C4-2B (cell line): ENCODE data around the gene GAA.

ENCODE experiments used
- H3K27ac ChIP-seq: fragments of 450-650 bp; 2 replicates; pipeline ENCODE4 v1.5.1; 2017
- ZFX ChIP-seq: fragments of 450-650 bp; IDR thresholded peaks from 2 replicates; pipeline ENCODE4 v1.6.1; 2017
- TF ChIP-seq, protein P1 (sequence below): fragments of 450-650 bp; conservative IDR thresholded peaks from 2 replicates; pipeline ENCODE4 v1.5.1; 2017; ENCODE audit warnings: mild to moderate bottlenecking

Gene GAA

DNA sequence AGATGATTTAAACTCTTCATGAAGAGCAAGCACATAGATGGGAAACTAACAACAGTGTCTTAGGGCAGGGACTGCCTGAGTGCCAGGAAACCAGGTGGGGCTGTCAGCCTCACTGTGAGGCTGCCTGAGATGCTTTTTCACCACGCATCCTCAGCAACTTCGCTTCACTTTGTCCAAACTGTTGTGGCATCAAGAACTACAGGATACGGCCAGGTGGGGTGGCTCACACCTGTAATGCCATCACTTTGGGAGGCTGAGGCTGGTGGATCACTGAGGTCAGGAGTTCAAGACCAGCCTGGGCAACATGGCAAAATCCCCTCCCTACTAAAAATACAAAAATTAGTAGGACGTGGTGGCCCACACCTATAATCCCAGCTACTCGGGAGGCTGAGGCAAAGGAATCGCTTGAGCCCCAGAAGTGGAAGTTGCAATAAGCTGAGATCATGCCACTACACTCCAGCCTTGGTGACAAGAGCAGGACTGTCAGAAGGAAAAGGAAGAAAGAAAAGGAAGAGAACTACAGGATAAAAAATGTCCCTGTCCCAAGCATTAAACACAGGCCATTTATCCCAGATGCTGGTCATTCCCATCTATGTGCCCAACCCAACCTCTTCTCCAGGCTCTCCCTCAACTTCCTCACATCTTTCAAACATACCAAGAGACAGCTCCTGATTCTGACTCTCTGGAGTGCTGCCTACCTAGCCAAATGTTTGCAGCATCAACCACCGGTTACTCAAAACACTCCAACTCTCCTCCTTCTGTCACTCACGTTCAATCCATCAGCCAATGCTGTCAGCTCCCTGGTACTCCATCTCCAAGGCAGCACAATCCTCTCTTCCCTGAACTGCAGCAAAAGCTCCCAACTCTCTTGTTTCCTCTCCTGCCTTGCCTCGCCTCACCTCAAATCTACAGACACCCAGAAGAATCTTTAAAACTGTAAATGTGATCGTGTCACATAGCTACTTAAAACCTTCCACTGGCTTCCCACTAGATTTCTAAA is 44.0 kb downstream of the GAA start:
- H3K27ac ChIP-seq = peak overlapping the region; percentile 90
- TF ChIP-seq ZFX = no peak
- TF ChIP-seq, protein P1, sequence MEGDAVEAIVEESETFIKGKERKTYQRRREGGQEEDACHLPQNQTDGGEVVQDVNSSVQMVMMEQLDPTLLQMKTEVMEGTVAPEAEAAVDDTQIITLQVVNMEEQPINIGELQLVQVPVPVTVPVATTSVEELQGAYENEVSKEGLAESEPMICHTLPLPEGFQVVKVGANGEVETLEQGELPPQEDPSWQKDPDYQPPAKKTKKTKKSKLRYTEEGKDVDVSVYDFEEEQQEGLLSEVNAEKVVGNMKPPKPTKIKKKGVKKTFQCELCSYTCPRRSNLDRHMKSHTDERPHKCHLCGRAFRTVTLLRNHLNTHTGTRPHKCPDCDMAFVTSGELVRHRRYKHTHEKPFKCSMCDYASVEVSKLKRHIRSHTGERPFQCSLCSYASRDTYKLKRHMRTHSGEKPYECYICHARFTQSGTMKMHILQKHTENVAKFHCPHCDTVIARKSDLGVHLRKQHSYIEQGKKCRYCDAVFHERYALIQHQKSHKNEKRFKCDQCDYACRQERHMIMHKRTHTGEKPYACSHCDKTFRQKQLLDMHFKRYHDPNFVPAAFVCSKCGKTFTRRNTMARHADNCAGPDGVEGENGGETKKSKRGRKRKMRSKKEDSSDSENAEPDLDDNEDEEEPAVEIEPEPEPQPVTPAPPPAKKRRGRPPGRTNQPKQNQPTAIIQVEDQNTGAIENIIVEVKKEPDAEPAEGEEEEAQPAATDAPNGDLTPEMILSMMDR = no peak

DNA sequence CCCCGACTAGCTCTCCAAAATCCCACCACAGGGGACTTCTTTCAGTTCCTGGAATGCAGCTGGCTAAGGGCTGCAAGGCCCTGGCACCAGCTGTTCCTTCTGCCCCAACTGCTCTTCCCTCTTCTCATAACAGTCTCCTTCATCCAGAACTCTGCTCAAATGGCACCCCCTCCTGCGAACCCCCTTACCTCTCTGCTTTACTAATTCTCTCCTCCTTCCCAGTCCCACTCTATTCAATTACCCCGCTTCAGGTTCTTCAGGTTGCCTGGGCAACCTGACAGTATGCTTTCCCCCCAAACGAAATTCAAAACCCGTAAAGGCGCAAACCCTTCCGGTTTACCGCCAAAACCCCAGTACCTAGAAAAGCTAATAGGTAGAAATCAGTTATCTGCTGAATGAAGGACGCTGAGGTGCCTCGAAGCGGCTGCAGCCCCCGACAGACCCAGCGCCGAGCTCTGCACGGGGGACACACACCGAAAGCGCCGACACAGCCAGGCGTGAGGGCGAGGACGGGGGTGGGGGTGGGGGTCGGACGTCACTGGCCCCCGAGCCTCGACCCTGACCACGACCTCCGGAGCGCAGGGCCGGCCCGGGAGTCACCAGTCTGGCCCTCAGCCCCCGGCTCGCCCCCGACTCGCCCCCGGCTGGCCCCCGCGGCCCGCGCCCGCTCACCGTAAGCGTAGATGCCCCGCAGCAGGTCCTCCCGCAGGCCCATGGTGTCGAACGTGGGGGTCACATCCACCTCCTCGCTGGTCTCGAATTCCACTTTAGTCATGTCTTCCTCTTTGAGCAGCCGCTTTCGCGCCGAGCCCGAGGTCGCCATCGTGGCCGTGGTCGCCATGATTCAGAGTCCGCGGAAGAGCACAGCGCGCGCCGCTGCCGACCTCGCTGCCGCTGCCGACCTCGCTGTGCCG is 45.0 kb downstream of the GAA start:
- peak overlapping the region; percentile 90 for H3K27ac ChIP-seq
- TF ChIP-seq, protein P1 = no peak
- no peak for TF ChIP-seq ZFX

DNA sequence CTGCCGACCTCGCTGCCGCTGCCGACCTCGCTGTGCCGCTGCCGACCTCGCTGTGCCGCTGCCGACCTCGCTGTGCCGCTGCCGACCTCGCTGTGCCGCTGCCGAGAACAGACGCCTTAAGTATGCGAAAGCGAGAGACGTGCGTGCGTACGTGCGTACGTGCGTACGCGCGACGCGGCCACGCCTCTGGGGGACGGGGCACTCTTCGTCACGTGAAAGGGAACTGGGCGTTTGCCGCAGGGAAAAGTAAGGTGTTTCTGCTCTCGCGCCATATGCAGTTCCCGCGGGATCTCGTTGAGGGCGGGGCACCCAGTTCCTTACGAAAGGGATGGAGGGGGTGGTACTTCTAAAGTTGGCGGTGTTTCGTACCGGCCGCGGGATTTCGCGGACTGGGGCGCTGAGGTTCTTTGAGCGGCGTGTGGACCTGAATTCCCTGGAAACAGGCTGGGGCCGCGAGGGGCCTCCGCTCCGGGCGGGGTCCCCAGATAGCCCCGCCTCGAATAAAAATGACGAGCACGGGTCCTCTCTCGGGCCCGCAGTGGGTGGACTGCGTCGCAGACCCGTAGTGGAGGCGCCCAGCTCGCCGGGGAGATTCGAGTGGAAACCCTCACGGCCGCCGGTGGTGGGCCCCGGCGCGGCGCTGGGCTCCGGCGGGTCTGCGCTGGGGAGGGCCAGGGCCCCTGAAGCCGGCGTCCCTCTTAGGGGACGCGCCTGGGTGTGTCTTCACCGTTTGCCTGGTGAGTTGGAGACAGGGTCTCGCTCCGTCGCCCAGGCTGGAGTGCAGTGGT is 45.8 kb downstream of the GAA start, which contains the start of gene EIF4A3:
TSS of gene EIF4A3 (minus strand) at position 94 of the 788 bp plus-strand sequence. CDS start 167 bp downstream, outside the sequence.
- peak within 1 kb of the TSS; percentile 90 for H3K27ac ChIP-seq
- TF ChIP-seq, protein P1 = no peak
- peak; percentile 64 for TF ChIP-seq ZFX

DNA sequence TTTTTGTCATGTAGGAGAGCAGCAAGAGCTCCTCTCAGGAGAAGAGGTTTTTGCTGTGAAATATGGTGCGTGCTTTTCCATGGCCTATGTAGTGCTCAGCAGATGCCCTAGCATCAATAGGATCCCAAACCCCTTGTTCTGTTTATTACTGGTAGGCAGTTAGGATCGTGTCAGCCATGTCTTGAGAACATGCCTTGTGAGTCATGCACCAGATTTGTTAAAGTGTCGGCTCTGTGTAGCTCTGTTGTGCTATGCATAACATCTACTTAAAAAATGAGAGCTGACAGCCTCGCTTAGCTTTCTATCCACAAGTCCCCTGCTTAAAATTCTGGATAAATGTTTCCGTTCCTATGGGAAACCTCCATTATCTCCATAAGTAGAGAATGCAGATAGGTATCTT is 50.0 kb downstream of the GAA start:
- no peak overlapping the region for H3K27ac ChIP-seq
- no peak for TF ChIP-seq ZFX
- TF ChIP-seq, protein P1 = no peak

DNA sequence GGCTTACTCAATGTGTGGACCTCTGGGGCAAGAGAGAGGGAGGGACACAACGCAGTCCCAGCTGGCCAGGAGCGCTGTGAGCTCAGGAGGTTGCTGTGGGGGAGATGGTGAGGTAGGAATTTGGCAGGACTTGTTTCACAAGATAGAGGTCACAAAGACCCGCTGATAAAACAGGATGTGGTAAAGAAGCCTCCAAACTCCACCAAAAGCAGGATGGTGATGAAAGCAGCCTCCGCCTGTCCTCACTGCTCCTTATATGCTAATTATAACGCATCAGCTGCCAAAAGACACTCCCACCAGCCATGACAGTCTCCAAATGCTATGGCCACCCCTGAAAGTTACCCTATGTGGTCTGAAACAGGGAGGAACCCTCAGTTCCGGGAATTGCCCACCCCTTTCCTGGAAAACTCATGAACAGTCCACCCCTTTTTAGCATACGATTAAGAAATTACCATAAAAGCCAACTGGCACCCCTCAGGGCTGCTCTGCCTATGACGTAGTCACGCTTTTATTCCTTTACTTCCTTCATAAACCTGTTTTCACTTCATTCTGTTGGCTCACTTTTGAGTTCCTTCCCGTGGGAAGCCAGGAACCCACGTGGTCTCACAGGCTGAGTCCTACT is 50.8 kb downstream of the GAA start:
- H3K27ac ChIP-seq = no peak overlapping the region
- no peak for TF ChIP-seq ZFX
- TF ChIP-seq, protein P1 = no peak

DNA sequence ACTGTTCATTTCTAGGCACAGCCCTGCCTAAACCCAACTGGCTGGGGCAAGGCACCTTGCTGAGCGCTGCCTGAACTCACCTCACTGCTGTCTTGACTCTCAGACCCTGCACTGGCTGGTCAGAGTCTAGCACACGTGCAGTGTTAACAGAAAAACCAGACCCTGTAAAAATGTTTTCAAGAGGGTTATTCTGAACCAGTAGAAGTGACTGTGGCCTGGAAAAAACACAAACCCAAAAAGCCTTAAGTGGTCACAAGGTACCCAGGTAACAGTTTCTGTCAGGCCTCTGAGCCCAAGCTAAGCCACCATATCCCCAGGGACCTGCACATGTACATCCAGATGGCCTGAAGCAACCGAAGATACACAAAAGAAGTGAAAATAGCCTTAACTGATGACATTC is 51.6 kb downstream of the GAA start:
- TF ChIP-seq, protein P1 = no peak
- no peak for TF ChIP-seq ZFX
- no peak overlapping the region for H3K27ac ChIP-seq
